ENCODE data around the gene USP6NL.
"Not testable (repeated sequence)": the region's sequence is repeated elsewhere in the genome, so short reads cannot be mapped to it uniquely, and the experiment has no call there.

The USP6NL gene

DNA sequence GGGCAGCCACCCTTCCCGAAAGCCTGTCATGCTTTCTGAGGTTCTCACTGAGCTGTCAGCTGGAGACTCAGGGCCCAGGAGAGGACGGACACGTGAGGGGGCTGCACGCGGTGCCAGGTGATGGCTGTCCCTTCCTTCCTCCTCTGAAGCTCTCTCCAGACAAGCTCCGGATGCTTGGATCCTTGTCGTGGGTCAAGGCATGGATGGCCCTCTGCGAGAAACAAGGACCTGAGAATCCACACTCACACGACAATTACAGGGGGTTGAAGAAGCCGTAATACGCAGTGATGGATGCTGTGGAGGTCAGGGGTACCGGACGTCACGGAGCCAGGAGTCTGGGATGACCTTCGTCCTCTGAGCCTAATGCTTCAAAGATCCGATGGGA lies 170.3 kb downstream of the USP6NL start:
- DNase-seq, result no peak

DNA sequence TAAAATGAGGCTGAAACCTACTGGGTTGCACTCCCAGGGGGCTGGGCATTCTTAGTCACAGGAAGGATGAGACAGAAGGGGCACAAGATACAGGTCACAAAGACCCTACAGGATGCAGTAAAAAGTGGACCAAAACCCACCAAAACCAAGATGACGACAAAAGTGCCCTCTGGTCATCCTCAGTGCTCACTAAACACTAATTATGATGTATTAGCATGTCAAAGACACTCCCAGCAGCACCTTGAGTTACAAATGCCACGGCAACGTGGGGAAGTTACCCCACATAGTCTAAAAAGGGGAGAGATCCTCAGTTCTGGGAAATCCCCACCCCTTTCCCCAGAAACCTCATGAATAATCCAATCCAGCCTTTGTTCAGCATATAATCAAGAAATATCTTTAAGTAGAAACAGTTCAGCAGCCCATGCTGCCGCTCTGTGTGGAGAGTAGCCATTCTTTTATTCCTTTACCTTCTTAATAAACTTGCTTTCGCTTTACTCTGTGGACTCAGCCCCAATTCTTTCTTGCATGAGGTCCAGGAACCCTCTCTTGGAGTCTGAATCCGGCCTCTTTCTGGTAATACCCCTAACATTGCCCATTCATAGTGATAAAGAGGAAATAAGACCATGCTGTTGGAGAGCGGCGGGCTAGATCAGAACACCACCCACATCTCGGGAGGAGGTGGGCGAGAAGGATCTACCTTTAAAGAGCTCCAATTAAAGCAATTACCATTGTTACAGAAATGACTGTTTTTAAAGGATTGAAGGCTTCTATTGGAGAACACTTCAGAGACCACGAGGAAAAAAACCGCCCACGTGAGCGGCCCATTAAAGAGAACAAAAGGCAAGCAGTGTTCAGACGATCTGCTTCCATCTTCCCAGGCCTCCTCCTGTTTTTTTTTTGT lies 170.9 kb downstream of the USP6NL start:
- peak; percentile 16 to 50 (median 35) for DNase-seq

DNA sequence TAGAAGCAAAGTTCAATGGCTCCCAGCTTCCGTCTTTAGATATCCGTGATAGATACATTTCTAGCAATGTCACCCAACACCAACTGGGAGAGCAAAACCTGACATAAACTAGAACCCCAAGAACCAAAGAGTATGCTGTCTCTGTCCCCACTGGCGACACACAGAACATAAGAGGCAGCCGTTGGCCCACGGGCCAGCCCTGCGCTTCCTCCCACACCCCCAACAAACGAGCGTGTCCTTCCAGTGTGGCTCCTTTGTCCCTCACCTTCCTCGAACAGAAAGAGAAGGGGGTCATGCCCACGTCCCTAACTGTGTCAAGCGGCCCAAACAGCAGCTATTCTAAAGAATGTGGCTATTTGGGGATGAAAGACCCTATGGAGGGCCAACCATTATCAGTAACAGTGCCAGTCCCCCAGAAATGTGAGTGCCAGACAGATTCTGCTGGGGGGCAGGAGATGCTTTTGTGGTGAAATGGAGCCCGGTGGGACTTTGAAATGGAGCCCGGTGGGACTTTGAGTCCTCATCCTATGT lies 171.9 kb downstream of the USP6NL start:
- no peak for DNase-seq

- no peak for DNase-seq
These were observed 173.9 kb downstream of the USP6NL start for GRCh38 chr10:11437391-11438142.

- not testable (repeated sequence) for DNase-seq
These were observed 175.0 kb downstream of the USP6NL start for GRCh38 chr10:11436445-11436844.

DNA sequence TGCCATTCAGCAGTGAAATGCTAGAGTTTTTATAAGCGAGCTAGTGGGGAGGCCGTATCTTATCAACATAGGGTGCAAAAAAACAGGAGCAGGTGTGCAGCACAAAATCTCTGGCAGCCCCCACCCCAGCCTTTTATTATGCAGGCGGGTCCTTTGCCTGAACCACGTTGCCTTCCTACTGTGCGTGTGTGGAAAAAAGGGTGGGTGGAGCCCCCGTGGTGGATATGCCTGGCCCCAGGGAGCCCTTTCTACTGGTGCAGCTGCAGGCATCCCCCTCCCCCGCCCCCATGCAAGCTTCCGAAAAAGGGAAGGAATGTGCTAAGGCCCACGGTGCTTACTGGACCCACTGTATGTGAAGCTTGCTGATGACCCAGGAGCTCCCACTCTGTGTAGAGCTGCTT lies 175.9 kb downstream of the USP6NL start:
- peak in 2 of 3 donors; percentile 2 to 19 for DNase-seq

GRCh38 chr10:11434324-11434723 lies 177.1 kb downstream of the USP6NL start:
- peak in 2 of 3 donors; percentile 5 to 15 for DNase-seq

DNA sequence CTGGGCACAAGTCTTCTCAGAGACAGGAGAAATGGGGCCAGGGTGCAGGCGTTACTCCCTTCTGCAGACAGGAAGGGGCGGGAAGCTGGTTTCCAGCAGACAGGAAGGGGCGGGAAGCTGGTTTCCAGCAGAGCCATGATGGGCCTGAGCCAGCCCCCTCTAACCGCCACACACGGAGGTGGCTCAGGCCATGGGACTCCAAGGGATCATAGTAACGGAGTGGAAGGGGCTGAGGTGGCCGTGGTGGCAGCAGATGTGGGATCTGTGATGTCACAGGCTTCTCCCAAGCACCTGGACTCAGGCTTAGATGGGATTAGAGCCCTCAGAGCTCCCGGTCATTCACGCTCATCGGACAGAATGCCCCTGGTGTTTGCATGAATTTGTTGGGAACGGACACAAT lies 177.8 kb downstream of the USP6NL start:
- DNase-seq, result no peak

GRCh38 chr10:11431216-11431555 lies 180.3 kb downstream of the USP6NL start:
- no peak for DNase-seq

GRCh38 chr10:11430421-11431215 lies 180.8 kb downstream of the USP6NL start:
- no peak for DNase-seq

DNA sequence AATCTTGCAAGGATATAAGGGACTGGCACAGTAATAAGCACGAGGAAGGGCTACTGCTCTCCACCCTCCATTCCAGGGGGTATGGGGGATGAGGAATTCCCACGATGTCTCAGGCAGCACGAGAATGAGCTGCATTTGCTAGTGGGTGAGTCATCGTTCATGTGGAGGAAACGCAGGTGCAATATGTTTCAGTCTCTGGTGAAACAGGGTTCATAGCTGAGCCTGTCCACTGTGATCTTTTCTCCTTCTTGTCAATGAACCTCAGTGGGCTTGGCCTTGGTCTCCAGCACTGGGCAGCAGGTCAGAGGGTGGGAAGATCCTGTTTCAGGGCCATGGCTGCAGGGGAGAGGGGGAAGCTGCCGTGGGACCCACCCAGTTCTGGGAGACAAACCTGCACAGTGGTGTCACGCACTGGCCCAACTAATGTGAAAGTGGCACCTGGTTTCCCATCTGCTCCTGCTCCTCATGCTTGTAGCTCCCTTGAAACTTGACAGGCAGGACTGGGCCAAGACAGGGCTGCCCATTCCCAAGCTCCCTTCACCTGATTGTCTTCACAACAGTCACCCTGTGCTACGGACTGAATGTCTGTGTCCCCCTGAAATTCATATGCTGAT lies 181.9 kb downstream of the USP6NL start:
- DNase-seq, result peak in 2 of 3 donors; percentile 6 to 22

GRCh38 chr10:11425676-11426075 lies 185.8 kb downstream of the USP6NL start:
- DNase-seq, result no peak

DNA sequence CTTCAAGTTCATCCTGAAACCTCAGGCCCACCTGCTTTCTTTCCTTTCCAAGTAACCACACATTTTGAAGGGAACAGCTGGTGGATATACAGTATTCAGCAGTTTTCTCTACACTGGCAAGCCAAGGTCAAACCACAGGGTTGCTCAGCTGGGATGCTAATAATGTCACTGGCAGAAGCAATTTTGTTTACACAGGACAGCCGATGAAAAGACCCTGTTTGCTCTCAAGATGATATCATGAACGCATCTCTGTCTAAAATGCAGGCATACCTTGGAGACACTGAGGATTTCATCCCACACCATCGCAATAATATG lies 186.2 kb downstream of the USP6NL start:
- no peak for DNase-seq

GRCh38 chr10:11424456-11425295 lies 186.8 kb downstream of the USP6NL start:
- DNase-seq, result peak; percentile 33 to 66 (median 54)

DNA sequence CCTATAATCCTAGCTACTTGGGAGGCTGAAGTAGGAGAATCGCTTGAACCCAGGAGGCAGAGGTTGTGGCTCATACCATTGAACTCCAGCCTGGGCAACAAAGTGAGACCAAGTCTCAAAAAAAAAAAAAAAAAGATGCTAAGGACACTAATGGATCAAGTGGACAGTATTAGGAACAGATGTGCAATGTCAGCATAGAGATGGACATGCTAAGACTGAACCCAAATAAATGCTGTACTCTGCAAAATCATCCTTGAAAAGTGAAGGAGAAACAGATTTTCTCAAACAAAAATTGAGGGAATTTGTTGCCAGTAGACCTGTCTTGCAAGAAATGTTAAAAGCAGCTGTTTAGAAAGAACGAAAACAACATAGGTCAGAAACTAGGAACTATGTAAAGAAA lies 194.5 kb downstream of the USP6NL start:
- no peak for DNase-seq

DNA sequence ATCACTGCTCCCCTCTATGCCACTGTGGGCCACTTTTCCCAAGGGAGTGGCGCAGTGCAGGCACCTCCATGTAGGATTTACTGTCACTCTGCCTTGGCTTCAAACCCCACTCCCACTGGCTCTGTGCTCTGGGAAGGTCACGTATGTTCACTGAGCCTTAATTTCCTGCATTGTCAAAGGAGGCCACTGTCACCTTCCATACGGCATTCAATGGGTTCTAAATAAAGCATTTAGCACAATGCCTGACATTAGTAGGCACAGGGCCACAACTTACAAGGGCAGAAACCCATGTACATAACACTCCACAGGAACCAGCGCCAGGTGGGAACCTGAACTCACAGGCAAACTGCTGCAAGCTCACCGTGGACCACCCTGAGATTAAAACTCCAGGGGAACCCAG lies 196.4 kb downstream of the USP6NL start:
- DNase-seq, result no peak

- DNase-seq, result no peak
These were observed 197.0 kb downstream of the USP6NL start for GRCh38 chr10:11414314-11415038.

DNA sequence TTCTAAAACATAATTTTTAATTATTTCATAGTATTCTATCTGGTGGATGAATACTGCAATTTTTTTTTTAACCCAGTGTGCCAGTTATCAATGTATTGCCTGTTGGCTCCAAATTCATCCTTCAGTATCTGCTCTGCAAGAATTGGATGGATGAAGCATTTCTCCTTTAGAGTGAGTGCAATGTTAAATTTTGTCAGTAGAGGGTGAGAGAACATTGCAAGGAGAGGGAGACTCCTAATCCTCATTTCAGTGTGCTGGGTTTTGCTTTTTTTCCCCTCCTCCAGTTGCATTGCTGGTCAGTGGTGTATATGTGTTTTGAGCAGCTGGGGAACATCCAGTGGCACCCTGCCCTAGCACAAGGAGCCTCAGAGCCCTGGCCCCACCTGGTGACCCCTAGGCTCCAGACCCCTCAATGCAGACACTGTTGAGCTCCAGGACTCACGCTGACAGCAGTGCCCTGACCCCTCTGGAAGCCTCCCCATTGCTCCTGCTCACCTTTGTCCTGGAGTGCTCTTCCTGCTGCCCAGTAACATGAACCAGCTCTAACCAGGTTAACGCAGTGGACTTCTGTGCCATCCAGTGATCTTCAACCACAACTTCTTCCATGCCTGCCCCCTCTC lies 199.4 kb downstream of the USP6NL start:
- no peak for DNase-seq

DNA sequence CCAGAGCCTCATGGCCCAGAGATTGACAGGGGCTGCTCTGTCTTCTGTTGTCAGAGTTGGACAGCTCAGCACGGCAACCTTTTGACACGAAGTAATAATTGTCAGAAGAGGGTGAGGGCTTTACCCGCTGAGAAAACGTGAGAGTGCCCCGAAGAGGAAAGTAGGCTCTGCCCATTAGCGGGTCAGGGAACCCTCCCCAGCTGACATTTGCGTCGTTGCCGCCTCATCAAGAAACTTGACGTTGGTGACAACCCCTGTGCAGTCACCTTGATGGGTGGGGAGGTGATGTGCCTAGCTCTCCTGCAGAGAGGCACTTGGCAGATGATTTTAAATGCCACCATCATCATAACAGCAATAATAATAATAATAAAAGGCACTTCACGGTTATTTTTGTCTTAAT lies 202.1 kb downstream of the USP6NL start:
- no peak for DNase-seq

GRCh38 chr10:11407939-11408338 lies 203.5 kb downstream of the USP6NL start:
- no peak for DNase-seq

DNA sequence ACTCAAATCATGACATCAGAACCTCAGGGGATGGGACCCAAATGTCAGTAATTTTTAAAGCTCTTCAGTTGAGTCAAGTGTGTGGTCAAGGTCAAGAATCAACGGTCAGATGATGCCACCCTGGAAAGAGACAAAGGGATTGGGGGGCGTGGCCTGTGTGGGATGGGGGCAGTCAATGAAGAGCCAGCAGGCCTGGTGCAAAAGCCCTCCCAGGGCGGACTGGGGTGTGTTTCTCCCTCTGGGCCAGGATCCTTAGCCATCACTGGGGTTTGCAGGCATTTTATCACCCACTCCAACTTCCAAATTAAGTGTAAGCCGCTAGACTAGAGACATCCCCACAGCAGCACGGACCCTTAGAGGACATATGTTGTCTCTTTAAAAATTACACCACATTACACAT lies 204.7 kb downstream of the USP6NL start:
- no peak for DNase-seq
